ENCODE data around the gene ZBTB7C. TPM values are rescaled to one million over a fixed set of nuclear protein-coding genes. Genes with fewer than 3 reads are reported as not detected.

ZBTB7C gene
- total RNA-seq, 2 donors from 2014 or later: 25.1 to 36.4 TPM

DNA sequence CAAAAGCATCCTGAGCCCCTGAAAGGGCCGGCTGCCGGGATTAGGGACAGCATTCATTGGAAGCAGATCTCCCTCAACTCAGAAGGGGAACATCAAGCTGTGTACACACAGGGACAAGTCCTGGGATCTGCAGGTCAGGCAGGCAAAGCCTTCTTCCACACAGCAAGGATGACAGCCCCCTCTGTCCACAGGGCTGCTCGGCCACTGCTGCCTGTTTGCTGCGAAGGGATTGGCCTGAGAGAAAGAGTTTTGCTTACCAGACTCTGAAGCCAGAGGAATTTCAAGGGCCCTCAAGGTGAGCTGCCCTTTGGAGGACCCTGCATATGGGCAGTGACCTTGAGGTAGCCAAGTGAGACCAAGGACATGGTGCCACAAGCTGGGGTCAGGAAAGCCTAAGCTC is 11.1 kb downstream of the ZBTB7C start:
- H3K4me3 ChIP-seq: no peak overlapping the region
- no peaks in the 10 kb centered on the region for H3K9me3 ChIP-seq
- intact Hi-C loops (cut with DNase I): no loop called here
- H3K36me3 ChIP-seq: no peaks in the 10 kb centered on the region
- H3K4me1 ChIP-seq: no peaks in the 10 kb centered on the region
- no peak overlapping the region for H3K9ac ChIP-seq (ENCODE audit: low read depth in 2 of 2, low read length in 2 of 2)
- no peak for DNase-seq
- H3K27me3 ChIP-seq: no peaks in the 10 kb centered on the region
- TF ChIP-seq, protein P1, sequence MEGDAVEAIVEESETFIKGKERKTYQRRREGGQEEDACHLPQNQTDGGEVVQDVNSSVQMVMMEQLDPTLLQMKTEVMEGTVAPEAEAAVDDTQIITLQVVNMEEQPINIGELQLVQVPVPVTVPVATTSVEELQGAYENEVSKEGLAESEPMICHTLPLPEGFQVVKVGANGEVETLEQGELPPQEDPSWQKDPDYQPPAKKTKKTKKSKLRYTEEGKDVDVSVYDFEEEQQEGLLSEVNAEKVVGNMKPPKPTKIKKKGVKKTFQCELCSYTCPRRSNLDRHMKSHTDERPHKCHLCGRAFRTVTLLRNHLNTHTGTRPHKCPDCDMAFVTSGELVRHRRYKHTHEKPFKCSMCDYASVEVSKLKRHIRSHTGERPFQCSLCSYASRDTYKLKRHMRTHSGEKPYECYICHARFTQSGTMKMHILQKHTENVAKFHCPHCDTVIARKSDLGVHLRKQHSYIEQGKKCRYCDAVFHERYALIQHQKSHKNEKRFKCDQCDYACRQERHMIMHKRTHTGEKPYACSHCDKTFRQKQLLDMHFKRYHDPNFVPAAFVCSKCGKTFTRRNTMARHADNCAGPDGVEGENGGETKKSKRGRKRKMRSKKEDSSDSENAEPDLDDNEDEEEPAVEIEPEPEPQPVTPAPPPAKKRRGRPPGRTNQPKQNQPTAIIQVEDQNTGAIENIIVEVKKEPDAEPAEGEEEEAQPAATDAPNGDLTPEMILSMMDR (IDR thresholded peaks at IDR 0.05): no peak
- no peak overlapping the region for H3K27ac ChIP-seq

DNA sequence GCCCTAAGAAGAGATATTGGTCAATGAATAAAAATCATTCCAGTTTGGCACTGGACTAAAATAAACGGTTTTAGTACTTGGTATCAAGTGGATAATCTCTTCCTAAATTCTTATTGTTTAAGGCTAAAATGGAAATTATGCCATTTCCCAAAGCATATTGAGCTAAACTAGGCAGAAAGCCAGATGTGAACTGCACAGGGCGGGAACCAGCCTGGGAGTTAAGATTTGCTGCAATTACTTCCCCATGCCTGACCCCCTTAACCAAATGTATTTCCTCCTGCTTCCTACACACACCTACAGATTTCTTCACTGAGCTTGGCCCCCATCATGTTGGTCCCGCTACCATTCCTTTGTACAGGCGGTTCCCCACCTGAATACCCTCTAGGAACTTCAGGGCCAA is 12.2 kb downstream of the ZBTB7C start:
- no peaks in the 10 kb centered on the region for H3K9me3 ChIP-seq
- no peak overlapping the region for H3K27ac ChIP-seq
- no peak overlapping the region for H3K9ac ChIP-seq (ENCODE audit: low read depth in 2 of 2, low read length in 2 of 2)
- no peaks in the 10 kb centered on the region for H3K4me1 ChIP-seq
- H3K4me3 ChIP-seq: no peak overlapping the region
- intact Hi-C loops (cut with DNase I): no loop called here
- no peak for DNase-seq
- no peaks in the 10 kb centered on the region for H3K27me3 ChIP-seq
- TF ChIP-seq, protein P1 (IDR thresholded peaks at IDR 0.05): no peak
- no peaks in the 10 kb centered on the region for H3K36me3 ChIP-seq

DNA sequence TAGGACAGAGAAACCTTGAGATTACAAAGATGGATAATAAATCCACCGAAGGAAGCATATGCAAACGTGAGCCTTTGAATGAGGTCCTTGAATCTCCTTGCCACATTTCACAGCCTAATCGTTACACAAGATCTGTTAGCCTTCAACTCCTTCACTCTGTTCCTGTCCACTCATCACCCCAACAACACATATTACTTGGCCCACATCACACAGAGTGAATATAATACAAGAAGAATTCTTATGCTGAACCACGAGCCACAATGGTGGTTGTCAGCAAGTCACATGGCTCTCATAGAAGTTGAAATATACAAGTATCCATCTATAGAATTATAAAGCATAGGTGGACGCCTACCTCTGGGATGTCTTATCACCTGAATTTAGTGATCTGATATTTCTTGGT is 12.6 kb downstream of the ZBTB7C start:
- TF ChIP-seq, protein P1 (IDR thresholded peaks at IDR 0.05): no peak
- no peaks in the 10 kb centered on the region for H3K4me1 ChIP-seq
- intact Hi-C loops (cut with DNase I): no loop called here
- H3K9me3 ChIP-seq: no peaks in the 10 kb centered on the region
- H3K27ac ChIP-seq: no peak overlapping the region
- H3K9ac ChIP-seq (ENCODE audit: low read depth in 2 of 2, low read length in 2 of 2): no peak overlapping the region
- H3K27me3 ChIP-seq: no peaks in the 10 kb centered on the region
- H3K4me3 ChIP-seq: no peak overlapping the region
- no peaks in the 10 kb centered on the region for H3K36me3 ChIP-seq
- DNase-seq: no peak

DNA sequence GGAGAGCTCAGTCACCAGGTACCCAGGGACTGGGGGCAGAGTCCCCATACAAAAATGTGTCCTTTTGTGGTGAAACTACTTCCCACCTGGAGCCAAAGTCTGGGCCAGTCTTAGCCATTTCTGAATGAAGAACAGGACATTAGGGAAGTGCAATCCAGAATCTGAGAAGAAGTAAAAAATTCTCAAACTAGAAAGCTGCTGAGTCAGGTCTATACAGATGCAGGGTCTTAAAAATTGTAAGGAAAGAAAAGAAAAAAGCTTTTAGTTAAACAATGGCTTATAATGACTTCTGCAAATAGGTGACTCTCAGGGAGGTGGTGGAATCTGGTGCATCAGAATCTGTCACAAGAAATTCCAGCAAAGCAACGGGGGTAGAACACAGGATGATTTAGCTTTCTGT is 13.5 kb downstream of the ZBTB7C start:
- Histone ChIP-seq H3K36me3 (no peaks in the 10 kb centered on the region), H3K9ac (ENCODE audit: low read depth in 2 of 2, low read length in 2 of 2) (no peak overlapping the region), H3K27ac (no peak overlapping the region), H3K27me3 (no peaks in the 10 kb centered on the region), H3K9me3 (no peaks in the 10 kb centered on the region), H3K4me1 (no peaks in the 10 kb centered on the region), H3K4me3 (no peak overlapping the region)
- TF ChIP-seq, protein P1 (IDR thresholded peaks at IDR 0.05): no peak
- no peak for DNase-seq
- intact Hi-C loops (cut with DNase I): no loop called here

DNA sequence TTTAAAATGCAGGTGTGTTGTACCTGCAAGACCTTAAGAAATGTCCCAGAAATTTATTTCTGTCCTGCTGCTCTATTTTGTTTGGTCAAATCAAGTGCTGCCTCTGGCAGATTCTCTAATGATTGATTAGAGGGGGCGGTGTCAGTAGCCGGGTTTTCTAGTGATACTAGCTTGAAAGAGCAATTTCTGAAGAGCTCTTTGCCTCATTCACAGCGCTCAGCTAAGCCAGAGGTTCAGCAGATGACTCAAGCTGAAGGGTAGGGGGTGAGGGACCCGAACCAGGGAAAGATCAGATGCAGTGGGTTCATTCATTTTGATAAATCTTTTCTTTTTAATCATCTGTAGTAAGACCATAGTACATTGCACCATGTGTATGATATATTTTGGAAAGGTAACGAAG is 15.0 kb downstream of the ZBTB7C start:
- no peaks in the 10 kb centered on the region for H3K9me3 ChIP-seq
- H3K4me3 ChIP-seq: no peak overlapping the region
- DNase-seq: no peak
- intact Hi-C loops (cut with DNase I): no loop called here
- H3K27ac ChIP-seq: no peak overlapping the region
- TF ChIP-seq, protein P1 (IDR thresholded peaks at IDR 0.05): no peak
- H3K9ac ChIP-seq (ENCODE audit: low read depth in 2 of 2, low read length in 2 of 2): no peak overlapping the region
- H3K4me1 ChIP-seq: no peaks in the 10 kb centered on the region
- H3K27me3 ChIP-seq: no peaks in the 10 kb centered on the region
- H3K36me3 ChIP-seq: no peaks in the 10 kb centered on the region

DNA sequence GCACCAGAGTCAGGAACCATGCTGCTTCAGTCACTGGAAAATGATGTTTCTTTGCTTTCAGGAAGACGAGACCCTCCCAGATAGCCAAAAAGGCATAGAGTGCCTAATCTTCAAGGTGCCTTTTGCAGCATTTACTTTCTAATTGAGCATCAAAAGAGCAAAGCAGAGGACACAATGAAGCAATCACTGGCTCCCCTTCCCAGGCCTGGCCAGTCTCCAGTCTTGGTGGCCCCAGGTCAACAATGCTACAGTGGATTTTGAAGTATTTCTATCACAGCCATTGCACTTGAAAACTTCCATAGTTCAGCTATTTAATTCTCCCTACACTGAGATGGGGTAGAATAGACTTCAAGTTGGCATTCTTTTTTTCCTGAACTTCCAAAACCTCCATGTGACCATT is 15.4 kb downstream of the ZBTB7C start:
- Histone ChIP-seq H3K4me3 (no peak overlapping the region), H3K9ac (ENCODE audit: low read depth in 2 of 2, low read length in 2 of 2) (no peak overlapping the region), H3K27me3 (no peaks in the 10 kb centered on the region), H3K9me3 (no peaks in the 10 kb centered on the region), H3K4me1 (no peaks in the 10 kb centered on the region), H3K36me3 (no peaks in the 10 kb centered on the region), H3K27ac (no peak overlapping the region)
- intact Hi-C loops (cut with DNase I): no loop called here
- DNase-seq: no peak
- TF ChIP-seq, protein P1 (IDR thresholded peaks at IDR 0.05): no peak

Measured in colonic mucosa (tissue), 4 donors.